ENCODE measurements around the gene ADGRB3.

ADGRB3 gene

DNA sequence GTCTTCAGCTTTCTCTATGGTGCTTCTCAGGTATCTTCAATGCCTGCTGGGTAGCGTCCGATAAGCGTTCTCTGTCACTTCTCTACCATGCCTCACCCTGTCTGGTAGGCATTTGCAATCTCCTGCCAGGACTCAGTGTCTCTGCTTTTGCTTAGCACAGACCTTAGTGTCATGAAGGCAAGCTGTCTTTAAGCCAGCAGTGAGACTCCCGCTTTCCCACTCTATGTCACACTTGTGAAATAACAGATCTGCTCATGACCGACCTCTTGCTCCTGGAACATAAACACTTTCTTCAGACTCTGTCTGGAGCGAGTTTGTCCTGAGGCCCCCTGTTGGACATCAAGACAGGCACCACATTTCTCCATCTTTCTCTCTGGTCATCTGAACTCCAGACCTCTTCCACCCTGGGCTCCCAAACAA is 17.0 kb downstream of the ADGRB3 start:
- no peaks in the 10 kb centered on the region for H3K9me3 ChIP-seq (ENCODE audit: low read length)
- H3K4me3 ChIP-seq (ENCODE audit: low read depth, low read length, poor library complexity, severe bottlenecking) = no peak overlapping the region
- no peak overlapping the region for H2AFZ ChIP-seq (ENCODE audit: low read length)
- H3K4me2 ChIP-seq (ENCODE audit: low read length) = no peak overlapping the region
- no peaks in the 10 kb centered on the region for H3F3A ChIP-seq (ENCODE audit: insufficient read depth, low read length)
- TF ChIP-seq, protein P1, sequence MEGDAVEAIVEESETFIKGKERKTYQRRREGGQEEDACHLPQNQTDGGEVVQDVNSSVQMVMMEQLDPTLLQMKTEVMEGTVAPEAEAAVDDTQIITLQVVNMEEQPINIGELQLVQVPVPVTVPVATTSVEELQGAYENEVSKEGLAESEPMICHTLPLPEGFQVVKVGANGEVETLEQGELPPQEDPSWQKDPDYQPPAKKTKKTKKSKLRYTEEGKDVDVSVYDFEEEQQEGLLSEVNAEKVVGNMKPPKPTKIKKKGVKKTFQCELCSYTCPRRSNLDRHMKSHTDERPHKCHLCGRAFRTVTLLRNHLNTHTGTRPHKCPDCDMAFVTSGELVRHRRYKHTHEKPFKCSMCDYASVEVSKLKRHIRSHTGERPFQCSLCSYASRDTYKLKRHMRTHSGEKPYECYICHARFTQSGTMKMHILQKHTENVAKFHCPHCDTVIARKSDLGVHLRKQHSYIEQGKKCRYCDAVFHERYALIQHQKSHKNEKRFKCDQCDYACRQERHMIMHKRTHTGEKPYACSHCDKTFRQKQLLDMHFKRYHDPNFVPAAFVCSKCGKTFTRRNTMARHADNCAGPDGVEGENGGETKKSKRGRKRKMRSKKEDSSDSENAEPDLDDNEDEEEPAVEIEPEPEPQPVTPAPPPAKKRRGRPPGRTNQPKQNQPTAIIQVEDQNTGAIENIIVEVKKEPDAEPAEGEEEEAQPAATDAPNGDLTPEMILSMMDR (IDR thresholded peaks at IDR 0.05; ENCODE audit: low read length) = no peak
- TF ChIP-seq EZH2 (IDR thresholded peaks at IDR 0.05; ENCODE audit: borderline replicate concordance, low read length) = no peak
- H4K20me1 ChIP-seq (ENCODE audit: insufficient read depth, low read length) = no peaks in the 10 kb centered on the region
- no peaks in the 10 kb centered on the region for H3K9me2 ChIP-seq (ENCODE audit: low read depth, low read length)
- H3K9ac ChIP-seq (ENCODE audit: low read length) = no peak overlapping the region
- H3K27ac ChIP-seq (ENCODE audit: low read depth, low read length, poor library complexity, severe bottlenecking) = no peak overlapping the region
- H3K27me3 ChIP-seq (ENCODE audit: insufficient read depth, low read length) = no peaks in the 10 kb centered on the region
- no peaks in the 10 kb centered on the region for H3K79me2 ChIP-seq (ENCODE audit: insufficient read depth, low read length)
- H3K36me3 ChIP-seq (ENCODE audit: insufficient read depth, low read length) = no peaks in the 10 kb centered on the region
- H3K4me1 ChIP-seq (ENCODE audit: insufficient read depth, low read length, severe bottlenecking) = no peaks in the 10 kb centered on the region

DNA sequence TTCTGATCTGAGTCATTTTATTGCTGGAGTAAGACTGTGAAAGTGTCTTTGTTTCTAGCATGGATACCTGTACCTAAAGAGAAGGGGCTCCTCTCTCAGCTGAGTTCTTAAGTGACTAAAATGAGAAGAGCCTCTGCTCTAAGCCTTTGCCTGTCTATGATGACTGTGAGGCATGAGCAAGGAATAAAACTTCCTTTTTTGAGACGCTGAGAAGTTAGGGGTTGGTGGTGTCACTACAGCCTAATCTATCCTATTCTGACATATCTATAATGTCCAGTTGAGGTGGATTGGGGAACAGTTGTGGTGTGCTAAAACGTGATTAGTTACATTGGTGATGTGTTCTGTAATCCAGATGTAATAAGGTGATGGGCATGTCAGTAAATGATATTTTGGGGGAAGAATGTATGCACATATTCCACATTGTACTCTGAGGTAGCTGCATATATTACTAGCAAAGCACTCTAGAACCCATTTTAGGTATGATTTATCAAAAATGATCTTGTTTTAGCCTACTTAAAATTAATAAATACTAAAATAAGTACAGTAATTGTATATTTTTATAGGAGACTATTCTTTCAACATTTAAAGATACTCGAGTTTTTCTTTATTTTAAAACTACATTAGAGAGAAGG is 18.1 kb downstream of the ADGRB3 start:
- no peaks in the 10 kb centered on the region for H3K9me2 ChIP-seq (ENCODE audit: low read depth, low read length)
- H3K4me3 ChIP-seq (ENCODE audit: low read depth, low read length, poor library complexity, severe bottlenecking) = no peak overlapping the region
- H3K79me2 ChIP-seq (ENCODE audit: insufficient read depth, low read length) = no peaks in the 10 kb centered on the region
- no peak overlapping the region for H3K9ac ChIP-seq (ENCODE audit: low read length)
- no peak overlapping the region for H3K27ac ChIP-seq (ENCODE audit: low read depth, low read length, poor library complexity, severe bottlenecking)
- no peaks in the 10 kb centered on the region for H4K20me1 ChIP-seq (ENCODE audit: insufficient read depth, low read length)
- no peaks in the 10 kb centered on the region for H3K36me3 ChIP-seq (ENCODE audit: insufficient read depth, low read length)
- H3K4me1 ChIP-seq (ENCODE audit: insufficient read depth, low read length, severe bottlenecking) = no peaks in the 10 kb centered on the region
- H3K4me2 ChIP-seq (ENCODE audit: low read length) = no peak overlapping the region
- TF ChIP-seq, protein P1 (IDR thresholded peaks at IDR 0.05; ENCODE audit: low read length) = no peak
- no peak for TF ChIP-seq EZH2 (IDR thresholded peaks at IDR 0.05; ENCODE audit: borderline replicate concordance, low read length)
- H3F3A ChIP-seq (ENCODE audit: insufficient read depth, low read length) = no peaks in the 10 kb centered on the region
- H3K9me3 ChIP-seq (ENCODE audit: low read length) = no peaks in the 10 kb centered on the region
- no peak overlapping the region for H2AFZ ChIP-seq (ENCODE audit: low read length)
- no peaks in the 10 kb centered on the region for H3K27me3 ChIP-seq (ENCODE audit: insufficient read depth, low read length)

DNA sequence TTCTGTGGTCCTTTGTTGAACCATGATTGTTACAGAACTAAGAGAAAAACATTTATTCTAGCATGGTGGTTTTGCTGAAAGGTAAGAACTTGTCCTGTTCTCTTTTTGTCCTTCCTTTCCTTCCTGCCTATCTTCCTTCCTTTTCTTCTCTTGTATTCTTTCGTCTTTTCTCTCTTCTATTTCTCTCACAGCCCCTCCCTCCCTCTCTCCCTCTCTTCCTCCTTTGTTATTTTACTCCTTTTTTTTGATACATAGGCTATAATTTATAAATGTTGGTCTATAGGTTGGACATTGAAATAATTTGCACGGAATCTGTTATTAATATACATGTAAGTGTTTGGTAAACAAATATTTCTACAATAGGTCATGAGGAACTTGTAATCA is 18.6 kb downstream of the ADGRB3 start:
- H3K36me3 ChIP-seq (ENCODE audit: insufficient read depth, low read length) = no peaks in the 10 kb centered on the region
- no peaks in the 10 kb centered on the region for H3K9me3 ChIP-seq (ENCODE audit: low read length)
- no peak overlapping the region for H3K4me3 ChIP-seq (ENCODE audit: low read depth, low read length, poor library complexity, severe bottlenecking)
- no peak overlapping the region for H2AFZ ChIP-seq (ENCODE audit: low read length)
- H3K79me2 ChIP-seq (ENCODE audit: insufficient read depth, low read length) = no peaks in the 10 kb centered on the region
- H3K4me1 ChIP-seq (ENCODE audit: insufficient read depth, low read length, severe bottlenecking) = no peaks in the 10 kb centered on the region
- no peak for TF ChIP-seq EZH2 (IDR thresholded peaks at IDR 0.05; ENCODE audit: borderline replicate concordance, low read length)
- TF ChIP-seq, protein P1 (IDR thresholded peaks at IDR 0.05; ENCODE audit: low read length) = no peak
- no peaks in the 10 kb centered on the region for H3K9me2 ChIP-seq (ENCODE audit: low read depth, low read length)
- H3K27ac ChIP-seq (ENCODE audit: low read depth, low read length, poor library complexity, severe bottlenecking) = no peak overlapping the region
- H3F3A ChIP-seq (ENCODE audit: insufficient read depth, low read length) = no peaks in the 10 kb centered on the region
- H3K4me2 ChIP-seq (ENCODE audit: low read length) = no peak overlapping the region
- H3K27me3 ChIP-seq (ENCODE audit: insufficient read depth, low read length) = no peaks in the 10 kb centered on the region
- H4K20me1 ChIP-seq (ENCODE audit: insufficient read depth, low read length) = no peaks in the 10 kb centered on the region
- H3K9ac ChIP-seq (ENCODE audit: low read length) = no peak overlapping the region
